ENCODE measurements around the gene CACNG6.

DNA sequence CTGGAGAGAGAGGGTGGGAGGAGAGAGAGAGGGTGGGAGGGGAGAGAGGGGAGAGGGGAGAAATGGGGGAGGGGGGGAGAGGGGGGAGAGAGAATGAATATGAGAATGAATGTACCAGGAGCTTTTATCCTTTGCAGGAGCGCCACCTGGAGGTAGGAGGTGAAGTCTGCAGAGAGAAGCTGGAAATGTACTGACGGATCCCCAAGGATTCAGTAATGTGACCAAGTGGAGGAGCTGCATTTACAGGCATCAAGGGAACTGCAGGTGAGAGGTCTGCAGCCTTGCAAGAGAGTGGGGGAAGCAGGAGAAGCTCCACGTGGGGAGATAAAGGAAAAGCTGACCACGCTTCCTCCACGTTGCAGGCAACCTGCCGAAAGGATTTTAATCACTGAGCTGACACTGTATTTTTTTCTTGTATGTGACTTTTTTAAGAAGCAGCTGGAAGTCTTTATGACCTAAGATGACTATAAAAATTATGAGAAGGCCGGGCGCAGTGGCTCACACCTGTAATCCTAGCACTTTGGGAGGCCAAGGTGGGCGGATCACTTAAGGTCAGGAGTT lies 38.6 kb downstream of the CACNG6 start:
- TF ChIP-seq, protein P1, sequence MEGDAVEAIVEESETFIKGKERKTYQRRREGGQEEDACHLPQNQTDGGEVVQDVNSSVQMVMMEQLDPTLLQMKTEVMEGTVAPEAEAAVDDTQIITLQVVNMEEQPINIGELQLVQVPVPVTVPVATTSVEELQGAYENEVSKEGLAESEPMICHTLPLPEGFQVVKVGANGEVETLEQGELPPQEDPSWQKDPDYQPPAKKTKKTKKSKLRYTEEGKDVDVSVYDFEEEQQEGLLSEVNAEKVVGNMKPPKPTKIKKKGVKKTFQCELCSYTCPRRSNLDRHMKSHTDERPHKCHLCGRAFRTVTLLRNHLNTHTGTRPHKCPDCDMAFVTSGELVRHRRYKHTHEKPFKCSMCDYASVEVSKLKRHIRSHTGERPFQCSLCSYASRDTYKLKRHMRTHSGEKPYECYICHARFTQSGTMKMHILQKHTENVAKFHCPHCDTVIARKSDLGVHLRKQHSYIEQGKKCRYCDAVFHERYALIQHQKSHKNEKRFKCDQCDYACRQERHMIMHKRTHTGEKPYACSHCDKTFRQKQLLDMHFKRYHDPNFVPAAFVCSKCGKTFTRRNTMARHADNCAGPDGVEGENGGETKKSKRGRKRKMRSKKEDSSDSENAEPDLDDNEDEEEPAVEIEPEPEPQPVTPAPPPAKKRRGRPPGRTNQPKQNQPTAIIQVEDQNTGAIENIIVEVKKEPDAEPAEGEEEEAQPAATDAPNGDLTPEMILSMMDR (IDR thresholded peaks at IDR 0.05): no peak
- no peak for TF ChIP-seq POLR2A (IDR thresholded peaks at IDR 0.05)
